ENCODE data around the gene MUC4.
"Not testable (repeated sequence)": the region's sequence is repeated elsewhere in the genome, so short reads cannot be mapped to it uniquely, and the experiment has no call there.

Gene MUC4

DNA sequence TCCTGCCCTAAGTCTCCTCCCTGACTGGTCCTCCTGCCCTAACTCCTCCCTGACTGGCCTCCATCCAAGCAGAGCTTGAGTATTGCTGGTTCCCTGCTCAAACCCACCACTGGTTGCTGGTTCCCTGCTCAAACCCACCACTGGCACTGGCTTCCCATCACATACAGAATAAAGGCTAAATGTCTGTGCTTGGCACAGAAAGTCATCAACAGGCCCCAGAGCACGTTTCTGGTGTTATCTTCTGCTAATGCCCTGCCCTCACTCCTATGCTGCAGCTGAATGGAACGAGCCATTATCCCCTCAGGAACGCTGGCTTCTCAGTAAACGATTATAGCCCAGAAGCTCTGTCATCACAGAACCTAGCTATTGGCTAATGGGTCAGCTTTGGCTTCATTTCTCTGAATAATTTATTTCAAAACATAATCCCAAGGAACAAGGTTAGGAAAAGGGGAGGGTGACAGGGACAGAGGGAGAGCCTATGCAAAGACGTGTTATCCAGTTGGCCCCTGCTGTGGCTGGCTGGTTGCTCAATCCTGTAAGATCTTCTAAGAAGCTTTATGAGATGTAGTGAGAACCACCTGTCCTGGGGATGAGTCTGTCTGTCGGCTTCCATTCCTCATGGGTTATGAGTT is 97.2 kb downstream of the MUC4 start:
- no peak for DNase-seq

DNA sequence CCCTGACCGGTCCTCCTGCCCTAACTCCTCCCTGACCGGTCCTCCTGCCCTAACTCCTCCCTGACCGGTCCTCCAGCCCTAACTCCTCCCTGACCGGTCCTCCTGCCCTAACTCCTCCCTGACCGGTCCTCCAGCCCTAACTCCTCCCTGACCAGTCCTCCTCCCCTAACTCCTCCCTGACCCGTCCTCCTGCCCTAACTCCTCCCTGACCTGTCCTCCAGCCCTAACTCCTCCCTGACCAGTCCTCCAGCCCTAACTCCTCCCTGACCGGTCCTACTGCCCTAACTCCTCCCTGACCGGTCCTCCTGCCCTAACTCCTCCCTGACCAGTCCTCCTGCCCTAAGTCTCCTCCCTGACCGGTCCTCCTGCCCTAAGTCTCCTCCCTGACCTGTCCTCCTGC is 98.6 kb downstream of the MUC4 start:
- DNase-seq = not testable (repeated sequence)

DNA sequence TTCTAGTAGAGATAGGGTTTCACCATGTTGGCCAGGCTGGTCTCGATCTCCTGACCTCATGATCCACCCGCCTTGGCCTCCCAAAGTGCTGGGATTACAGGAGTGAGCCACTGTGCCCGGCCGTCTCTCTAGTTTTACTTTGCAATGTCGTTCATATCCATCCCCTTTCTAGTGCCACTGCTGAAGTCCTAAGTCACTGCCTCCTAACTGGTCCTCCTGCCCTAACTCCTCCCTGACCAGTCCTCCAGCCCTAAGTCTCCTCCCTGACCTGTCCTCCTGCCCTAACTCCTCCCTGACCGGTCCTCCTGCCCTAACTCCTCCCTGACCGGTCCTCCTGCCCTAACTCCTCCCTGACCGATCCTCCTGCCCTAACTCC is 99.2 kb downstream of the MUC4 start:
- not testable (repeated sequence) for DNase-seq

DNA sequence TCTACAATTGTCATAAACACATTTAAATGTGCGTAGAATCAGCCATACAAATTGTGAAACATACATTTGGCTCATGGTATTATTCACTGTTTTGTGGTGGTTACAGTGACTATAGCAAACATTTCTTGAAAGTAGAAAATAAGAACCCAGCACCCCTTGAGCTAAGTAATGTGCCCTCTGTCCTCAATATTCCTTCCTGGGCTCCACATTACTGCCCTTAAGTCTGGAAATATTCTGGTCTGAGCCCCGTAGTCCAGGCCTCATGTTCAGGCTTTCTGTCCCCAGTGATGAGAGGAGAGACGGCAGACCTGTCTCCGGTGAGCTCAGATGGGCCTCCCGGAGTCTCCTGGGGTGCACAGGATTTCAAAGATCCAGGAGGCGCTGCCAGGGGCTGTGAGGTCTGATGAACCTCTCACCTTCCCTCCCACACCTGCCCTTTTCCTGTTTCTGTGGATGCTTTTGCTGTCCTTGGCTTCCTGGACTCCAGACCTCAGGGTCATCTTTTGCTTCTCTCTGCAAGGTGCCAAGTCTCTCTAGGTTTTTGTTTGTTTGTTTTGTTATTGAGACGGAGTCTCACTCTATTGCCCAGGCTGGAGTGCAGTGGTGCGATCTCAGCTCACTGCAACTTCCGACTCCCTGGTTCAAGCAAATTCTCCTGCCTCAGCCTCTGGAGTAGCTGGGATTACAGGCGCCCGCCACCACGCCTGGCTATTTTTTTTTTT is 99.8 kb downstream of the MUC4 start:
- DNase-seq = no peak

DNA sequence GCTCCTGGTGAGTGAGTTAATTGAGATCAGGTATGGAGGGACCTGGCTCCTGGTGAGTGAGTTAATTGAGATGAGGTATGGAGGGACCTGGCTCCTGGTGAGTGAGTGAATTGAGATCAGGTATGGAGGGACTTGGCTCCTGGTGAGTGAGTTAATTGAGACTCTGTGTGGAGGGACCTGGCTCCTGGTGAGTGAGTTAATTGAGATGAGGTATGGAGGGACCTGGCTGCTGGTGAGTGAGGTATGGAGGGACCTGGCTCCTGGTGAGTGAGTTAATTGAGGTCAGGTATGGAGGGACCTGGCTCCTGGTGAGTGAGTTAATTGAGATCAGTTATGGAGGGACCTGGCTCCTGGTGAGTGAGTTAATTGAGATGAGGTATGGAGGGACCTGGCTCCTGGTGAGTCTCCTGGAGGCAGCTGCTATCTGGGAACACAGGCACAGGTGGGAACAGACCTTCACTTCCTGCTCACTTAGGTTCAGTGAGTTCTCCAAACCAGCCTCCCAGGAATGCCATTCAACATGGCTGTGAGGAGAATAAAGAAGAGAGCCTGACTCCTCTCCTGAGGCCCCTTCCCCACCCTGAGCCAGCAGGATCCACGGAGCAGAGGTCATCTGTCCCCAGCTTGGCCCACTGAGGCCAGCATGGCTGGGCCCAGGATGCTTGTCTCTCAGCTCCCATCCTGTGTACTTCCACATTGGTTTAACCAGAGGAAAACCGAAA is 100.5 kb downstream of the MUC4 start:
- not testable (repeated sequence) for DNase-seq

DNA sequence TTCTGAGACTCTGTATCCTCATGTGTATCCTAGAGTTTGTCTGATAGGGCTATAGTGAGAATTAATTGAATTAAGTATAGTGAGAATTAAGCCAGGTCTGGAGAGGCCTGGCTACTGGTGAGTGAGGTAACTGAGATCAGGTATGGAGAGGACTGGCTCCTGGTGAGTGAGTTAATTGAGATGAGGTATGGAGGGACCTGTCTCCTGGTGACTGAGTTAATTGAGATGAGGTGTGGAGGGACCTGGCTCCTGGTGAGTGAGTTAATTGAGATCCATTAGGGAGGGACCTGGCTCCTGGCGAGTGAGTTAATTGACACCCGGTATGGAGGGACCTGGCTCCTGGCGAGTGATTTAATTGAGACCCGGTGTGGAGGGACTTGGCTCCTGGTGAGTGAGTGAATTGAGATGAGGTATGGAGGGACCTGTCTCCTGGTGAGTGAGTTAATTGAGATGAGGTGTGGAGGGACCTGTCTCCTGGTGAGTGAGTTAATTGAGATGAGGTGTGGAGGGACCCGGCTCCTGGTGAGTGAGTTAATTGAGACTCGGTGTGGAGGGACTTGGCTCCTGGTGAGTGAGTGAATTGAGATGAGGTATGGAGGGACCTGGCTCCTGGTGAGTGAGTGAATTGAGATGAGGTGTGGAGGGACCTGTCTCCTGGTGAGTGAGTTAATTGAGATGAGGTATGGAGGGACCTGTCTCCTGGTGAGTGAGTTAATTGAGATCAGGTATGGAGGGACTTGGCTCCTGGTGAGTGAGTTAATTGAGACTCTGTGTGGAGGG is 101.4 kb downstream of the MUC4 start:
- not testable (repeated sequence) for DNase-seq

DNA sequence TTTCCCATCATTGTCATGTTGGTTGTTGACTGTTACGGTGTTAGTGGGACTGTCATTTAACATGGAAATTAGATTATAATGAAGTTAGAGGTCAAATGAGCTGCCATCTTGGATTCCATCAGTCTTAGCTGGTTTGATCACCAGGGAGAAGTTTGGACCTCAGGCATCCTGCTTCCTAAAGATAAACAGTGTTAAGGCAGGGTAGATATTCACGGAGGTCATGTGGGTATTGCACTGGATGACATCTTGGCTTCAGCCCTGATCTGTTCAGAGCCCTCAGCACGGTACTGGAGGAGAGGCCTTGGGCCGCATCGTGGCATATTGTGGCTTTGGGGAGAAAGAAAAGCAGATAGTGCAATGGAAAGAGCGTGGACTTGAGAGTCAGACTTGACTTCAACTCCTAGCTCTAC is 102.0 kb downstream of the MUC4 start:
- no peak for DNase-seq

DNA sequence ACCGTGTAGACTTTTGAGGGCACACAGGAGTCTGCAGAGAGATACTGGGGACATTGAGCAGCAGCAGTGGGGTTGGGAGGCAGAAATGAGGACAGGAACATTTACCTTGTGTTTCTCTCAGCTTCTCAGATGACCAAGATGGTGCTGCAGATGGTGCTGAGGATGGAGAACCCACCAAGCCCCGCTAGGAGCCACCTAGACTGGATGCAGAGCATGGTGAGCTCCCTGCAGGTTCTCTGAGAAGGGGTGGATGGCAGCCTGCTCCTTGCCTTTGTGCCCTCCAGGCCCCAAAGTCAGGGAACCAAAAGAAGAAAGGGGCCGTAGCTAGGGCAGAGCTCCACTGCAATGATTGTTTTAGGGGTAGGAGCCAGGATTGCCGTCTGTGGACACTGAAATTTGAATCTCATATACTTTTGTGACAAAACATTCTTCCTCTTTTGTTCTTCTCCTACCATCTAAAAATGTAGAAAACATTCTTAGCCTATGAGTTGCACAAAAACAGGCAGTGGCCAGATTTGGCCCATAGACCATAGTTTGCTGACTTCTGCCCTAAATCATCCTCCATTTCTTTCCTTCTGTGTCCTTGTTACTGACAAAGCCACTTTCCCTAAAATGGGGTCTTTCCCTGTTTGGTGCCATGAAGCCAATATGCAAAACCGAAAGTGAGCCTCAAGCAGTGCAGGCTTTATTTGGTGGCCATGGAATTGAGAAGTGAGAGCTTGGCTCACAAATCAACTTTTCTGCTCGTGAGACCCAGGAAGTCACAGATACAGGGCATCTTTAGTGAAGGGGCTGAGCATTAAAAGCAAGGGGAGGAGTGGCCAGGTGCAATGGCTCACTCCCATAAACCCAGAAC is 102.9 kb downstream of the MUC4 start:
- no peak for DNase-seq

DNA sequence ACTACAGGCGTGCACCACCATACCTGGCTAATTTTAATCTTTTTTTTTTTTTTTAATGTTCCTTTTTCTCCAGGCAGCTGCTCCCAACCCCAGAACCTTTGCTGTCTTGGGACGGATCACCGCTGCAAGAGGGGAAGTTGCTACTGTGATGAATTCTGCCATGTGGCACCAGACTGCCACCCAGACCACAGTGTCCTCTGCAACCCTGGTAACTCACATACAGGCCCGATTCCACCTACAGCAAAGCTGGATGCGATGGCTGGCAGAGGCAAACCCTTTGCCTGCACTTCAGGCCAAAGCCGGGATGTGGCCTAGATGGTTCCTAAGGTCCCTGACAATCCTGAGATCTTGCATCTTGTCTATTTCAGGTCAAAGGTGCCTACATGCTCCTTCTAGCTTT is 103.7 kb downstream of the MUC4 start:
- DNase-seq = no peak

DNA sequence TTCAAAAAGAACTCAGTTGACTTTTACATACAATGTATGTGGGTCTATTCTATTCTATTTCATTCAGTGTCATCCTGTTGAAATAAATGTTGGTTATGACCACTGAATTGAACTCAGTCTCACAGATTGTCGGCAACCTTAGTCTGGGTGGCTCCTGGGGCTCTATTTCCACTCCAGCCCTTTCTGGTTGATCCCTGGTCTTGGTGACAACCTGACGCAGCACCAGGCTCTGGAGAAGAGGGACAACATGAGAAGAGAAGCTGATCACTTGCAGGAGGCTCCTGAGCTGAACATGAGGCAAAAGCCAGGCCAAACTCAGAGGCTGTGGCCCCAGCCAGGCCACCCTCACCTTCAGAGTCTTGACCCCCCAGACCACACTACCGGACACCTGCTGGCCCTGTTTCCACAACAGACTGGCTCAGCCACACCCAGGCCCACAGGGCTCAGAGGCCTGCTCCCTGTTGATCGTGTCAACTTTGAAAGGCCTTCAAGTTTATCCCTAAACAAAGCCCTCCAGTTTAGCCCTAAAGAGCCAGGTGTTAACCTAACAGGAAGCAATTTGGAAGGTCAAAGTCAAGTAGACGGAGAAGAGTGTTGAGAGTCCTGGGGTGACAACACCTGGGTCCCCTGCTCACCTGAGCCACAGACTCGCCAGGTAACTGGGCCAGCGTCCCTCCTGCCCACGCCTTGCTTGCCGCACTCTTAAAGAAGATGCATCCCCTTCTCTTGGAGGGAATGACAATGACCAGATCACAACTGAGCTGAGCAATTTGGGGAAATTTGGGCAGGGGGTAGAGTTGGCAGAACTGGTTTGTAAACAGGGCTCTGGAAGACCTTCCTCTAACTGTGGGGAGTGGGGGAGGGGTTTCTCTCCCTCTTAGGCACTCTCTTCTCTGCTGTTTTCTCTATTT is 106.4 kb downstream of the MUC4 start:
- DNase-seq = no peak

DNA sequence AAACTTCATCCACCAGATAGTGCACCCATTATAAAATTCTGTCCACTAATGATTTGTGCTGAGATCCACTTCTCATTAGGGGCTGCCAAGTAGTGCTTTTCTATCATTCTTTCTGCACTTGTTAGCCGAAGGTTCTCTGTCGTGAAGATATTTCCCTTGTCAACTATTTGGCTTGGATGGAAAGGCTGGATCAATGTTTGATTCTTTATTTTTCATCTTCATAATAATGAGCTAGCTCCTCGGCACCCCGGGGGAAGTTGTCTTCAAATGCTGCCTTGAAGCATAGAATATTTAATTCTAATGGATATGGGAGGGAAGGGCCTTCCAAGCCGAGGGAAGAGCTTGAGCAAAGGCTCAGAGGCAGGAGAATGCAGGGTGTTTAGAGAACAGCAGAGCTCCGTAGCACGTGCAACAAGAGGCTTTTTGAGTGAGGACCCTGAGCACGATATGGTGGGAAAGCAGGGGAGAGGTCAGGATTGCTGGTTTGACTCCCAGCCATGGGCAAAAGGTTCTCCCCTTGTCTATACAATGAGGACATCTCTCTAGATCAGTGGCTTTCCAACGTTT is 107.2 kb downstream of the MUC4 start:
- DNase-seq = no peak

DNA sequence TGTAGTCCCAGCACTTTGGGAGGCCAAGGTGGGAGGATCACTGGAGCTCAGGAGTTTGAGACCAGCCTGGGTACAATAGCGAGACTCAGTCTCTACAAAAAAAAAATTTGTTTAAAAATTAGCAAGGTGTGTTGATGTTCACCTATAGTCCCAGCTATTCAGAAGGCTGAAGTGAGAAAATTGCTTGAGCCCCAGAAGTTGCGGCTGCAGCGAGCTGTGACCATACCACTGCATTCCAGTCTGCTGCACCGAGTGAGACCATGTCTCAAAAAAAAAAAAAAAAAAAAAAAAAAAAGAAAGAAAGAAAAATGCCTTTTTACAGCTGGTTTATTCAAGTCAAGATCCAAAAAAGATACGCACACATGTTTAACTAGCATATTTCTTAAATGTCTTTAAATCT is 108.0 kb downstream of the MUC4 start:
- DNase-seq = no peak

DNA sequence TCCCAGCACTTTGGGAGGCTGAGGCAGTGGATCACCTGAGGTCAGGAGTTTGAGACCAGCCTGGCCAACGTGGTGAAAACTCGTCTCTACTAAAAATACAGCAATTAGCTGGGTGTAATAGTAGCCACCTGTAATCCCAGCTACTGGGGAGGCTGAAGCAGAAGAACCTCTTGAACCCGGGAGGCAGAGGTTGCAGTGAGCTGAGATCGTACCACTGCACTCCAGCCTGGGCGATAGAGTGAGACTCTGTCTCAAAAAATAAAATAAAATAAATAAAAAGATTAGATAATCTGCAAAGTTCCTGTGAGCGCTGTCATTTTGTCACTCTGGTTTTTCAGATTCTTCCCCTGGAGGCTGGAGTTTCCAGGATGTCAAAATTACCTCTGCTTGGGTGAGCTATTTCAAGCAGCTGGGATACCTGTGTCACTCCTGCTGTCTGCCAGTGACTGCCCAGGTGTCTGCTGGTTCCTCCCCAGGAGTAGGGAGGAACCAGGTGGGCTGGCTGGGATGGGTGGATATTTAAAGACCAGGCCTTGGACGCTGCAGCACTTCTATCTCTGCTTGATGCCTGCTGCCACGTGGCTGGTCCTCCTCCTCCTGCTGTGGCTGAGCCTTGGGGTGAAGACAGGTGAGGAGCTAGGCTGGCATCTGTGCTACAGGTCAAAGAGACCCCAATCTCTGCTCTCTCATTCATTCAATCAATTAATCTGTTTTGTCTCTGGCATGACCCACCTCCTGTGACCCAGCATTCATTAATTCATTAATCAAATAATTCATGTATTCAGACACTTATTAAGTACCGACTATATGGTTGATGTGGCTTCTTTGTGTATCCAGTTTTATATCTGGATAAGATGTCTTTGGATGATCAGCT is 110.5 kb downstream of the MUC4 start:
- DNase-seq = no peak

DNA sequence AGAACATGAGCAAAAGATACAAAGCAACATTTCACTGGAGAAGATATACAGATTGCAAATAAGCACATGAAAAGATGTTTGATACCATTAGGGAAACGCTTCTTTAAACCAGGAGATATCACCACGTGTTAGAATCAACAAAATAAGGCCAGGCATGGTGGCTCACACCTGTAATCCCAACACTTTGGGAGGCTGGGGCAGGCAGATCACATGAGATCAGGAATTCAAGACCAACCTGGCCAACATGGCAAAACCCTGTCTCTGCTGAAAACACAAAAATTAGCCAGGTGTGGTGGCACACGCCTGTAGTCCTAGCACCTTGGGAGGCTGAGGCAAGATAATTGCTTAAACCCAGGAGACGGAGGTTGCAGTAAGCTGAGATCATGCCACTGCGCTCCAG is 111.4 kb downstream of the MUC4 start:
- DNase-seq = no peak

DNA sequence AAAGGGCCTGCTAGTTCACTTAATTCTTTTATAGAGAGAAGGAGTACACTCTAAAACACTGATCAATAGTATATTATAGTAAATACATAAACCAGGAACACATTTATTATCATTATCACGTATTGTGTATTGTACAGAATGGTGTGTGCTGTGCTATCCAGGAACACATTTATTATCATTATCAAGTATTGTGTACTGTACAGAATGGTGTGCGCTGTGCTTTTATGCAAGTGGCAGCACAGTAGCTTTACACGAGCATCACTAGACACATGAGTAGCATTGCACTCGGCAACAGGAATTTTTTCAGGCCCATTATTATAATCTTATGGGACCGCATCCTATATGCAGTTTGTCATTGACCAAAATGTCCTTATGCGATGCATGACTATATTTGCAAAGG is 111.9 kb downstream of the MUC4 start:
- DNase-seq = no peak

DNA sequence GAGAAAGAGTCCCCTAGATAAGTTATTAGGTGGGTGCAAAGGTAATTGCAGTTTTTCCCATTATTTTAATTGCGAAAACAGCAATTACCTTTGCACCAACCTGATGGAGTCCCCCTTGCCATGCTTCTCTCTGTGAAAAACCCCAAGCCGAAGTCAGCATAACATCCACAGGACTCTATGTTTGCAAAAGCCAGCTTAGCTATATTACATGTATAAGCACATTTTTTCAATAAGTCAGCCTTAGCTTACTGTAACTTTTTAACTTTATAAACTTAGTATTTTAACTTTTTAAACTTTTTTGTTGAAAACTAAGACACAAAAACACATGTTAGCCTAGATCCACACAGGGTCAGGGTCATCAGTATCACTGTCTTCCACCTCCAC is 112.3 kb downstream of the MUC4 start:
- no peak for DNase-seq

DNA sequence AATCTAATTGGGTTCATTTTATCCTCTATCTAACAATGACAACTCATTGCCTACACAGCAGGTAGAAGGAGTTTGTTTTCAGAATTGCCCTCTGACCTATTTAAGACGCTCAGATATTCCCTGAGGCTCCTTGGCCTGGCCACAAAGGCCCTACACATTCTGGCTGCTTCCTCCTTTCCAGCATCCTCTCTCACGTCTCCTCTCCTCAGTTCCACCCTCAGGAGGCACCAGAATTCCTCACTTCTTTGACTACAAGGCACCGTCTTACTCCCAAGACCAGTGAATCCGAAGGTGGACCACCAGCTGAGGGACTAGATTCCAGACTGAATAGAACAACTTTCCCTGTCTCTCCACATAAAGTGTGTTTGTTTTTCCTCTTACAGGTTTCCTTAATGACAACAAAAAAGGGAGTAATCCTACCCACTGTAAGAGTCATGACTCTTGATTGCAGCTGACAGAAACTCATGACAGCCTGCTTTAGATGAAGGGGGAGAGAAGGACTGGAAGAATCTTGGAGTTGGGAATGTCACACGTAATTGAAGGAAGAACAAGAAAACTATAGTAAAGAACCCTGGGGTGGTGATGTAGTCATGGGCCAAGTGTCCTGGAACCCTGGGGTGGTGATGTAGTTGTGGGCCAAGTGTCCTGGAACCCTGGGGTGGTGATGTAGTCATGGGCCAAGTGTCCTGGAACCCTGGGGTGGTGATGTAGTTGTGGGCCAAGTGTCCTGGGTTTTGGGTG is 112.9 kb downstream of the MUC4 start:
- no peak for DNase-seq

DNA sequence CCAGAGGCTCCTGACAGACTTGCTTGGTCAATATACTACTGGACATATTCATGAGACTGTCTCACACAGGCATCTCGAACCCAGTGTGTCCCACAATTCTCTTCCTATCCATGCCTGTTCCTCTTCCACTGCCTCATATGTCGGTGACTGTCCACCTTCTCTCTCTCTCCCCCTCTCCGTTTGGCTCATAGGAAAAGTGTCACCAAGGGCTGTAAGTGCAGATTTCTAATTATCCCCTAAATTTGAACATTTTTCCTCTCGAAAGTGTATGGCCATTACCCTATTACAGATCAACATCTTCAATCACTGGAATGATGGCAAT is 113.4 kb downstream of the MUC4 start:
- DNase-seq = no peak

DNA sequence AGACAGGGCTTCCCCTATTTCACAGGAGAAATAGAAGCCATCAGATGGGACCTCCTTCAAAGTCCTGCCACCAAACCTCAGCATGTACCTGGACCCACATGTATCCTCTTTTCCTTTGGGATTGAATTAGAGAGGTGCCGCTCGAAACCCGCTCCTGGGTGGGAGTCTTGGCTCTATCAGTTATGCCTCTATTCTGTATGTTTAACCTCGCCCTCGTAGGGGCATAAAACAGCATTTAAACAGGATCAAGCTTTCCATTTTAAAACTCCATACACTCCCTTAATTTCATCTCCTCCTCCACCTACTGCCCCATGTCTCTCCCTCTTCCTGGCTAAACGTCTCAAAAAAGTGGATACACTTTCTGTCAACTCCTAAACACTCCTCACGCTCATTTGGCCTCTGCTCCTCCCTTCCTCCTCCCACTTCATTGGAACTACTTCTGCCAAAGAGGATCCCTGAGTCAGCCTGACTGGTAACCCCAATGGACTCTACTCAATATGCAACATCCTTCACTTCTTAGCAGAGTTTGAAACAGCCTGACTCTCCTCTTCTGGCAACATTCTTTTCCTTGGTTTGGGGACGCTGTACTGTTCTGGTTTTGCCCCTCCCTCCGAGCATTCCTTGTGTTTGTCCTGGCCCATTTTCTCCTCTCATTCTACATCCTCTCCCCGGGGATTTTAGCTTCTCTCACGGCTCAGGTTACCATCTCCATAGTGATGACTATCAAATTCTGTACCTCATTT is 114.0 kb downstream of the MUC4 start:
- no peak for DNase-seq

Data from activated CD4-positive, alpha-beta T cell treated with anti-CD3 and anti-CD28 coated beads, Interleukin-2, amount 50 U/mL, for 48 hours (primary cell).